K562 (cell line): ENCODE results near the gene C2CD4D. TPM values are rescaled to one million over a fixed set of nuclear protein-coding genes. Genes with fewer than 3 reads are reported as not detected.

ENCODE experiments used
- ATAC-seq: fragments of 200-7000 bp; cut with Tn5 transposase; 3 replicates; pipeline ENCODE4 v1.9.1; 2020; ENCODE audit warnings: moderate library complexity
- BruUV-seq: library from RNA; stranded (reverse); fragments of 400-500 nt; replicated peaks from 2 replicates; lab custom pipeline; 2021; lab: Mats Ljungman, UMichigan
- CTCF ChIA-PET: fragments of 300-600 bp; formaldehyde crosslinking; extraction: SDS; loops from one replicate; lab custom pipeline; 2021; ENCODE audit warnings: low intra/inter-chr PET ratio; lab: Yijun Ruan, JAX
- POLR2A ChIA-PET: fragments of 300-600, 350-650 bp; sonication (Branson Sonifier 250); formaldehyde crosslinking; extraction: SDS; loops from one replicate; lab custom pipeline; 2021; ENCODE audit warnings: antibody characterized with exemption, inconsistent platforms; lab: Yijun Ruan, JAX
- DNase-seq, 4 experiments: peaks; one replicate each; pipeline versions ENCODE4 v3.0.0 to v3.0.0-alpha.2; 2011 to 2018; ENCODE audit warnings: low spot score in 3 of 4, mixed read lengths in 3 of 4; ENCODE audit errors: extremely low read depth in 1 of 4
- FAIRE-seq: peaks from 2 replicates; lab custom pipeline; 2011; peaks lifted over from hg19 to GRCh38; lab: Jason Lieb, UNC
- H2AFZ ChIP-seq: 2 replicates; pipeline ENCODE4 v1.6.0; 2011; ENCODE audit warnings: low read depth, low read length, control low read depth, inconsistent platforms
- H3K27ac ChIP-seq: fragments of 200-600 bp; 3 replicates; pipeline ENCODE4 v1.8.0; 2011; ENCODE audit warnings: low read depth, mild to moderate bottlenecking, control low read depth, inconsistent platforms, low read length, moderate library complexity, mixed read lengths; ENCODE audit errors: extremely low read depth
- H3K27me3 ChIP-seq, 2 experiments: fragments of 300-600 bp in 1 of 2; 2 replicates in 1 of 2; 3 replicates in 1 of 2; pipeline versions ENCODE4 v1.6.0 to v1.8.0; 2011; ENCODE audit warnings: inconsistent platforms in 2 of 2, low read length in 2 of 2, mild to moderate bottlenecking in 1 of 2, mixed read lengths in 1 of 2, moderate library complexity in 1 of 2; ENCODE audit not compliant: control insufficient read depth in 2 of 2, insufficient read depth in 2 of 2
- H3K36me3 ChIP-seq: fragments of 300-600 bp; 3 replicates; pipeline ENCODE4 v1.8.0; 2011; ENCODE audit warnings: mild to moderate bottlenecking, low read length, inconsistent platforms; ENCODE audit not compliant: control insufficient read depth, insufficient read depth
- H3K4me1 ChIP-seq, 2 experiments: fragments of 200-600 bp in 1 of 2; replicated peaks in 1 of 2; 2 replicates in 1 of 2; 3 replicates in 1 of 2; pipeline versions ENCODE4 v1.5.1 to v1.8.0; 2011; ENCODE audit warnings: inconsistent platforms in 2 of 2, low read length in 2 of 2, mild to moderate bottlenecking in 1 of 2, mixed read lengths in 1 of 2, moderate library complexity in 1 of 2; ENCODE audit not compliant: control insufficient read depth in 2 of 2, insufficient read depth in 2 of 2
- H3K4me2 ChIP-seq: 2 replicates; pipeline ENCODE4 v1.6.1; 2011; ENCODE audit warnings: low read length, control low read depth, inconsistent platforms, mixed read lengths; ENCODE audit not compliant: insufficient read depth
- H3K4me3 ChIP-seq: fragments of 200-600 bp; sonication (generic), shearing (Covaris generic); 2 replicates; pipeline ENCODE4 v1.5.1; 2016; ENCODE audit warnings: control low read depth, inconsistent platforms
- H3K79me2 ChIP-seq: fragments of 200-600 bp; 3 replicates; pipeline ENCODE4 v1.8.0; 2011; ENCODE audit warnings: low read length, inconsistent platforms; ENCODE audit not compliant: control insufficient read depth, insufficient read depth
- H3K9ac ChIP-seq, 2 experiments: 2 replicates each; pipeline versions ENCODE4 v1.6.0 to v1.6.1; 2011; ENCODE audit warnings: low read depth in 2 of 2, low read length in 2 of 2, control low read depth in 1 of 2, inconsistent platforms in 1 of 2, mild to moderate bottlenecking in 1 of 2, mixed read lengths in 1 of 2; ENCODE audit not compliant: insufficient read depth in 1 of 2
- H3K9me1 ChIP-seq: one replicate; pipeline ENCODE4 v1.6.0; 2011; ENCODE audit warnings: inconsistent platforms, mild to moderate bottlenecking, low read length, moderate library complexity; ENCODE audit not compliant: control insufficient read depth, insufficient read depth
- H3K9me3 ChIP-seq: replicated peaks from 2 replicates; pipeline ENCODE4 v1.5.1; 2011; ENCODE audit warnings: low read depth, low read length, inconsistent platforms; ENCODE audit not compliant: control insufficient read depth, insufficient read depth
- H4K20me1 ChIP-seq: replicated peaks from 2 replicates; pipeline ENCODE4 v1.6.1; 2011; ENCODE audit warnings: low read length, inconsistent platforms, mixed read lengths; ENCODE audit not compliant: control insufficient read depth, insufficient read depth
- LEF1 ChIP-seq: fragments of 450-650 bp; IDR thresholded peaks from 2 replicates; pipeline ENCODE4 v1.6.1; 2016; ENCODE audit warnings: mild to moderate bottlenecking
- RAD21 ChIP-seq, 2 experiments: fragments of 250-450 bp in 1 of 2; fragments of 450-650 bp in 1 of 2; sonication (Bioruptor Pico) in 1 of 2; formaldehyde crosslinking in 1 of 2; IDR thresholded peaks in 1 of 2; conservative IDR thresholded peaks in 1 of 2; 2 replicates each; pipeline versions ENCODE4 v1.4.0 to v1.8.0; 2020 to 2022; ENCODE audit warnings: mild to moderate bottlenecking in 2 of 2, moderate library complexity in 1 of 2
- SMC3 ChIP-seq: conservative IDR thresholded peaks from 2 replicates; pipeline ENCODE4 v1.6.1; 2011; ENCODE audit warnings: low read depth, low read length, improper control_type of control experiment; ENCODE audit not compliant: insufficient read depth
- ZBED1 ChIP-seq: IDR thresholded peaks from 2 replicates; pipeline ENCODE4 v1.6.1; 2014
- WGBS: fragments of 100-300 bp; shearing (Covaris generic); methylation state at CpG from one replicate; pipeline ENCODE4 v1.1.6; 2016; ENCODE audit warnings: low coverage, mixed read lengths; ENCODE audit not compliant: insufficient coverage; ENCODE audit errors: missing lambda C conversion rate; 5-methylcytosine and 5-hydroxymethylcytosine counted together
- in situ Hi-C: fragments of 300-500 bp; cut with MboI; formaldehyde crosslinking; loops from 4 replicates; pipeline ENCODE4 v1.15.0; 2018; ENCODE audit warnings: inconsistent platforms, mixed read lengths
- intact Hi-C: fragments of 100-400 bp; cut with micrococcal nuclease; formaldehyde crosslinking; loops from 2 replicates; pipeline ENCODE4 v1.14.2; 2022
- polyA plus RNA-seq, 8 experiments: library from polyadenylated mRNA; depleted of rRNA in 4 of 8; stranded (reverse) in 5 of 8; unstranded in 3 of 8; fragments of >200 nt; fragmentation: Nextera tagmentation in 2 of 8; fragmentation: Illumina TruSeq in 1 of 8; extraction: Ambion mirVana in 2 of 8; extraction: Trizol in 1 of 8; gene quantifications; 2 replicates each; pipeline versions ENCODE4 v1.2.1 to v1.2.3, GENCODE V29; 2011 to 2014; ENCODE audit warnings: inconsistent platforms in 1 of 8, missing spikeins in 1 of 8
- total RNA-seq, 7 experiments: library from RNA; depleted of rRNA in 6 of 7; stranded (reverse); fragments of >200 nt in 6 of 7; fragmentation: Illumina TruSeq in 2 of 7; extraction: Trizol in 2 of 7; gene quantifications; 2 replicates each; pipeline versions ENCODE4 v1.2.1 to v1.2.3, GENCODE V29; 2011 to 2021; ENCODE audit warnings: low replicate concordance in 1 of 7
- TF ChIP-seq, protein P1 (sequence below), 2 experiments: fragments of 450-650 bp; formaldehyde crosslinking in 1 of 2; IDR thresholded peaks; 2 replicates each; pipeline versions ENCODE4 v1.4.0 to v1.6.1; 2014 to 2020; ENCODE audit warnings: mild to moderate bottlenecking in 2 of 2, borderline replicate concordance in 1 of 2, low read depth in 1 of 2
- TF ChIP-seq, protein P2 (sequence below), 3 experiments: IDR thresholded peaks in 2 of 3; conservative IDR thresholded peaks in 1 of 3; 2 replicates each; pipeline ENCODE4 v1.5.1; 2011 to 2012; ENCODE audit warnings: low read length in 3 of 3, mild to moderate bottlenecking in 3 of 3, control low read depth in 2 of 3, improper control_type of control experiment in 1 of 3, inconsistent platforms in 1 of 3, low read depth in 1 of 3, mixed read lengths in 1 of 3, moderate library complexity in 1 of 3; ENCODE audit not compliant: insufficient read depth in 2 of 3

C2CD4D gene
- total and polyA plus RNA-seq, 9 of the 15 experiments (the other 6 are each of a cell fraction or from before 2014, with no cell fraction given), result not detected

DNA sequence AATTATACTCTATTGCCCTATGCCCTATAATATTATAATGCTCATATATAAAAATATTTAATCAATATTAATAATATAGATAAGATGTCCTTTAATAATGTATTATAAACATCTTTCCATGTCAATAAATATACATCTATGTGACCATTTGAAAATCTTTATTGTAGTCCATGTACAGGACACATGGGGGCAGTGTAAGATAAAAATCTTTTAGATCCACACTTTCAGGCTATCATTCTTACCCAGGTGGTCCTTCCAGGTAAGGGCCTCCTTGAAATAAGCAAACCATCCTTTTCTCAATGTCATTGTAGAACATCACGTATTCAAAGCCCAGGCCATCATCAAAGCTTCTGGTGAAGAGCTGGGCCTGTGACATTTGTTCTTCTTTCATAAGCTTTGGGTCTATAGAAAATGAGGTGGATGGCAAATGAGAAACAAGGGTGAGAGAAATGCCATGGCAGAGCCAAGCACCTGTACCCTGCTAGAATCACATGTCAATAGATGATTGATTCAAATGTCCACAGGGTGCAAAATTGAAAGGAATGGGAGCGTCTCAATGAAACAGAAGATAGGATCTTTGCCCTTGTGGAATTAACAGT is 49.5 kb upstream of the C2CD4D start:
- ATAC-seq (no peak; the same call in 2 of the 3 replicates), FAIRE-seq (no peak), DNase-seq (no peak)
- Histone ChIP-seq H3K4me2 (no peak overlapping the region), H3K9me1 (no peaks in the 10 kb centered on the region), H4K20me1 (no peaks in the 10 kb centered on the region), H3K27me3 (no peaks in the 10 kb centered on the region), H3K79me2 (no peaks in the 10 kb centered on the region), H3K36me3 (peaks cover 72% of the 10 kb centered on the region), H3K4me1 (peaks cover 0 to 10% of the 10 kb centered on the region in 2 experiments; a peak in 2 of 5 replicates), H3K9me3 (no peaks in the 10 kb centered on the region), H3K27ac (no peak overlapping the region), H3K4me3 (no peak overlapping the region), H3K9ac (no peak overlapping the region), H2AFZ (no peak overlapping the region)
- POLR2A ChIA-PET, result interaction anchor here (0.6 kb wide), 1 partner anchor 148 kb away, joined by 3 read pairs; the partner anchor contains the start of gene S100A11
- CTCF ChIA-PET, result interaction anchor here (0.6 to 3.0 kb wide), 9 partner anchors 45 to 298 kb away, joined by 3 to 46 read pairs (median 4); partner anchors contain the start of gene S100A10
- intact Hi-C loops (loop anchor here (1.0 kb wide), 1 partner anchor 112 kb away; no protein-coding TSS in a partner anchor), in situ Hi-C loops (no loop called here)
- TF ChIP-seq, protein P1, sequence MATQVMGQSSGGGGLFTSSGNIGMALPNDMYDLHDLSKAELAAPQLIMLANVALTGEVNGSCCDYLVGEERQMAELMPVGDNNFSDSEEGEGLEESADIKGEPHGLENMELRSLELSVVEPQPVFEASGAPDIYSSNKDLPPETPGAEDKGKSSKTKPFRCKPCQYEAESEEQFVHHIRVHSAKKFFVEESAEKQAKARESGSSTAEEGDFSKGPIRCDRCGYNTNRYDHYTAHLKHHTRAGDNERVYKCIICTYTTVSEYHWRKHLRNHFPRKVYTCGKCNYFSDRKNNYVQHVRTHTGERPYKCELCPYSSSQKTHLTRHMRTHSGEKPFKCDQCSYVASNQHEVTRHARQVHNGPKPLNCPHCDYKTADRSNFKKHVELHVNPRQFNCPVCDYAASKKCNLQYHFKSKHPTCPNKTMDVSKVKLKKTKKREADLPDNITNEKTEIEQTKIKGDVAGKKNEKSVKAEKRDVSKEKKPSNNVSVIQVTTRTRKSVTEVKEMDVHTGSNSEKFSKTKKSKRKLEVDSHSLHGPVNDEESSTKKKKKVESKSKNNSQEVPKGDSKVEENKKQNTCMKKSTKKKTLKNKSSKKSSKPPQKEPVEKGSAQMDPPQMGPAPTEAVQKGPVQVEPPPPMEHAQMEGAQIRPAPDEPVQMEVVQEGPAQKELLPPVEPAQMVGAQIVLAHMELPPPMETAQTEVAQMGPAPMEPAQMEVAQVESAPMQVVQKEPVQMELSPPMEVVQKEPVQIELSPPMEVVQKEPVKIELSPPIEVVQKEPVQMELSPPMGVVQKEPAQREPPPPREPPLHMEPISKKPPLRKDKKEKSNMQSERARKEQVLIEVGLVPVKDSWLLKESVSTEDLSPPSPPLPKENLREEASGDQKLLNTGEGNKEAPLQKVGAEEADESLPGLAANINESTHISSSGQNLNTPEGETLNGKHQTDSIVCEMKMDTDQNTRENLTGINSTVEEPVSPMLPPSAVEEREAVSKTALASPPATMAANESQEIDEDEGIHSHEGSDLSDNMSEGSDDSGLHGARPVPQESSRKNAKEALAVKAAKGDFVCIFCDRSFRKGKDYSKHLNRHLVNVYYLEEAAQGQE (IDR thresholded peaks at IDR 0.05; ENCODE audit: borderline replicate concordance), result peak; percentile 42; the same call in 1 of the 2 replicates
- TF ChIP-seq, protein P1 (CRISPR knock-in tag; IDR thresholded peaks at IDR 0.05; ENCODE audit: low read depth), result no peak
- TF ChIP-seq ZBED1 (no peak), SMC3 (0 out of 2 replicates have a peak, but pooled peaks have one; percentile 8), RAD21 (CRISPR knock-in tag; conservative IDR thresholded peaks at IDR 0.05 in 1 of 2, IDR thresholded peaks at IDR 0.05 in 1 of 2) (peak; percentile 56 to 64), LEF1 (no peak)
- TF ChIP-seq, protein P2, sequence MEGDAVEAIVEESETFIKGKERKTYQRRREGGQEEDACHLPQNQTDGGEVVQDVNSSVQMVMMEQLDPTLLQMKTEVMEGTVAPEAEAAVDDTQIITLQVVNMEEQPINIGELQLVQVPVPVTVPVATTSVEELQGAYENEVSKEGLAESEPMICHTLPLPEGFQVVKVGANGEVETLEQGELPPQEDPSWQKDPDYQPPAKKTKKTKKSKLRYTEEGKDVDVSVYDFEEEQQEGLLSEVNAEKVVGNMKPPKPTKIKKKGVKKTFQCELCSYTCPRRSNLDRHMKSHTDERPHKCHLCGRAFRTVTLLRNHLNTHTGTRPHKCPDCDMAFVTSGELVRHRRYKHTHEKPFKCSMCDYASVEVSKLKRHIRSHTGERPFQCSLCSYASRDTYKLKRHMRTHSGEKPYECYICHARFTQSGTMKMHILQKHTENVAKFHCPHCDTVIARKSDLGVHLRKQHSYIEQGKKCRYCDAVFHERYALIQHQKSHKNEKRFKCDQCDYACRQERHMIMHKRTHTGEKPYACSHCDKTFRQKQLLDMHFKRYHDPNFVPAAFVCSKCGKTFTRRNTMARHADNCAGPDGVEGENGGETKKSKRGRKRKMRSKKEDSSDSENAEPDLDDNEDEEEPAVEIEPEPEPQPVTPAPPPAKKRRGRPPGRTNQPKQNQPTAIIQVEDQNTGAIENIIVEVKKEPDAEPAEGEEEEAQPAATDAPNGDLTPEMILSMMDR (IDR thresholded peaks at IDR 0.05 in 2 of 3, conservative IDR thresholded peaks at IDR 0.05 in 1 of 3; ENCODE audit: insufficient read depth in 2 of 3, low read depth in 1 of 3, low read length in 3 of 3), result peak in 2 of 3 experiments; percentile 25 to 57; a peak in 2 of 6 replicates
- no TSS peak for BruUV-seq
- 88% methylated on average over 2 of the region's 2 CpGs for WGBS
